ENCODE results near the gene ARHGEF7.

ARHGEF7 gene

GRCh38 chr13:111283991-111284390 is 168.9 kb downstream of the ARHGEF7 start:
- no peaks in the 10 kb centered on the region for H3K9me3 ChIP-seq (ENCODE audit: control insufficient read depth in 5 of 5, low read length in 5 of 5)
- no peaks in the 10 kb centered on the region for H3K27me3 ChIP-seq (ENCODE audit: control insufficient read depth in 5 of 5, insufficient read depth in 4 of 5, low read length in 5 of 5)
- no peak overlapping the region for H3K9ac ChIP-seq (ENCODE audit: low read length in 5 of 5)
- H3K36me3 ChIP-seq (ENCODE audit: control insufficient read depth in 5 of 5, insufficient read depth in 5 of 5, low read length in 5 of 5), result peaks cover 16 to 93% (median 84%) of the 10 kb centered on the region in 5 donors
- H3K27ac ChIP-seq (ENCODE audit: low read depth, low read length), result no peak overlapping the region
- H3K4me3 ChIP-seq (ENCODE audit: low read depth in 1 of 5, low read length in 5 of 5), result no peak overlapping the region
- peaks cover 0 to 19% (median 0%) of the 10 kb centered on the region in 5 donors for H3K4me1 ChIP-seq (ENCODE audit: control insufficient read depth in 5 of 5, insufficient read depth in 5 of 5, low read length in 5 of 5)

DNA sequence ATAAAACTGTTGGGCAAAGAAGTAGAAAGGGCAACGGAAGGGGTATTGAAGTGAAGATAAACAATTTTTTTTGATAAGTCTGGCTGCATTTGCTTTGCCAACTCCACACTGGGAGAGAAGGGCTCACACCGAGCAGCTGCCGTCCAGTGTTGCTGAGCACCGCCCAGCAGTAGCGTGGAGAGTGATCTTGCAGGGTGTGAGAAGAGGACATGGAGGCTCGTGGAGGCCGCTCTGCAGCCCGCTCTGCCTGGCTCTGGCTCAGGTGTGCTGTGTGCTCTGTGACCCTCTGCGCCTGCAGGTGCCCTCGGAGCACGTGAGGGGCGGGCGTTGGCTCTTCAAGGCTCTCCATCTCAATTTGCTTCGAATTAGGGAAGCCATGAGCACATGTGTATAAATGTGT is 169.5 kb downstream of the ARHGEF7 start:
- Histone ChIP-seq H3K4me1 (ENCODE audit: control insufficient read depth in 5 of 5, insufficient read depth in 5 of 5, low read length in 5 of 5) (peaks cover 0 to 19% (median 0%) of the 10 kb centered on the region in 5 donors), H3K27ac (ENCODE audit: low read depth, low read length) (no peak overlapping the region), H3K4me3 (ENCODE audit: low read depth in 1 of 5, low read length in 5 of 5) (no peak overlapping the region), H3K27me3 (ENCODE audit: control insufficient read depth in 5 of 5, insufficient read depth in 4 of 5, low read length in 5 of 5) (no peaks in the 10 kb centered on the region), H3K9ac (ENCODE audit: low read length in 5 of 5) (no peak overlapping the region), H3K9me3 (ENCODE audit: control insufficient read depth in 5 of 5, low read length in 5 of 5) (no peaks in the 10 kb centered on the region), H3K36me3 (ENCODE audit: control insufficient read depth in 5 of 5, insufficient read depth in 5 of 5, low read length in 5 of 5) (peaks cover 16 to 93% (median 85%) of the 10 kb centered on the region in 5 donors)

- no peak overlapping the region for H3K4me3 ChIP-seq (ENCODE audit: low read depth in 1 of 5, low read length in 5 of 5)
- H3K27ac ChIP-seq (ENCODE audit: low read depth, low read length), result no peak overlapping the region
- H3K9ac ChIP-seq (ENCODE audit: low read length in 5 of 5), result no peak overlapping the region
- H3K9me3 ChIP-seq (ENCODE audit: control insufficient read depth in 5 of 5, low read length in 5 of 5), result no peaks in the 10 kb centered on the region
- peaks cover 0 to 18% (median 0%) of the 10 kb centered on the region in 5 donors for H3K4me1 ChIP-seq (ENCODE audit: control insufficient read depth in 5 of 5, insufficient read depth in 5 of 5, low read length in 5 of 5)
- peaks cover 14 to 96% (median 89%) of the 10 kb centered on the region in 5 donors for H3K36me3 ChIP-seq (ENCODE audit: control insufficient read depth in 5 of 5, insufficient read depth in 5 of 5, low read length in 5 of 5)
- H3K27me3 ChIP-seq (ENCODE audit: control insufficient read depth in 5 of 5, insufficient read depth in 4 of 5, low read length in 5 of 5), result no peaks in the 10 kb centered on the region
Measured at GRCh38 chr13:111286162-111286561, 171.1 kb downstream of the ARHGEF7 start.

- Histone ChIP-seq H3K36me3 (ENCODE audit: control insufficient read depth in 5 of 5, insufficient read depth in 5 of 5, low read length in 5 of 5) (peaks cover 11 to 96% (median 89%) of the 10 kb centered on the region in 5 donors), H3K9ac (ENCODE audit: low read length in 5 of 5) (no peak overlapping the region), H3K4me3 (ENCODE audit: low read depth in 1 of 5, low read length in 5 of 5) (no peak overlapping the region), H3K9me3 (ENCODE audit: control insufficient read depth in 5 of 5, low read length in 5 of 5) (no peaks in the 10 kb centered on the region), H3K4me1 (ENCODE audit: control insufficient read depth in 5 of 5, insufficient read depth in 5 of 5, low read length in 5 of 5) (peaks cover 0 to 12% (median 0%) of the 10 kb centered on the region in 5 donors), H3K27ac (ENCODE audit: low read depth, low read length) (no peak overlapping the region), H3K27me3 (ENCODE audit: control insufficient read depth in 5 of 5, insufficient read depth in 4 of 5, low read length in 5 of 5) (no peaks in the 10 kb centered on the region)
Measured at GRCh38 chr13:111286749-111287148, 171.6 kb downstream of the ARHGEF7 start.

DNA sequence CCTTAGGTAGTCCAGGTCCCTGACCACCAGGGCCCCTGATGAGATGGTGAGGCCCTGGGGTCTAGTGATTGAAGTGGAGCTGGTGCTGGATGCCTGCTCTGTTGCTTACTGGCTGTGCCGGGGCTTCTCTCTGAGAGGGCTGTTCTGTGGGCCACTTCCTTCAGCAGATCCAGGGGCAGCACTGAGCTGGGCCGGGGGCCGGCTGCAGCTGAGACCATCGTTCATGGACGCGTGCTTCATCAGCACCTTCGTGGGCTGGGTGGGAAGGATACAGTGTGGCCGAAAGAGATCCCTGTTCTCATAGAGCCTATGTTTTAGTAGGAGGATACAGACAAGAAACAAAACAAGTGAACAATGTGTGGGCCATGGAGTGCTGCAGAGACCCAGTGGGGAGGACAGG is 172.1 kb downstream of the ARHGEF7 start:
- H3K27ac ChIP-seq (ENCODE audit: low read depth, low read length), result no peak overlapping the region
- no peak overlapping the region for H3K9ac ChIP-seq (ENCODE audit: low read length in 5 of 5)
- H3K4me3 ChIP-seq (ENCODE audit: low read depth in 1 of 5, low read length in 5 of 5), result no peak overlapping the region
- no peaks in the 10 kb centered on the region for H3K27me3 ChIP-seq (ENCODE audit: control insufficient read depth in 5 of 5, insufficient read depth in 4 of 5, low read length in 5 of 5)
- H3K36me3 ChIP-seq (ENCODE audit: control insufficient read depth in 5 of 5, insufficient read depth in 5 of 5, low read length in 5 of 5), result peaks cover 13 to 96% (median 89%) of the 10 kb centered on the region in 5 donors
- peaks cover 0 to 8% (median 0%) of the 10 kb centered on the region in 5 donors for H3K4me1 ChIP-seq (ENCODE audit: control insufficient read depth in 5 of 5, insufficient read depth in 5 of 5, low read length in 5 of 5)
- no peaks in the 10 kb centered on the region for H3K9me3 ChIP-seq (ENCODE audit: control insufficient read depth in 5 of 5, low read length in 5 of 5)

DNA sequence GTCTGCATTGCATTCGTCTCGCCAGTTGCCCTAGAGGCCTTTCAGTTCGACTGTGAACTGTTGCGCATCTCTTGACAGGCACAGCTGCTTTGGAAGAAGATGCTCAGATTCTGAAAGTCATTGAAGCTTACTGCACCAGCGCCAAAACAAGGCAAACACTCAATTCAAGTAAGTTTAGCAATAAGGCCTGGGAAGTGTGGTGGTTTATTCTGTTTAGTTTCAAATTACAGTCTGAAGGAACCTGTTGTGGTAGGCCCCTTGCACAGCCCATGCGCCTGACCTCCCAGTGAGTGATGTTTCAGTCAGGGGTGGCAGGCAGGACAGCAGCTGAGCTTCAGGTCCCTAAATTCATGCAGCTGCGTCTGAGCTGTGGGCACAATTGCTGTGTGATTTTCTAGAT is 173.2 kb downstream of the ARHGEF7 start:
- Histone ChIP-seq H3K36me3 (ENCODE audit: control insufficient read depth in 5 of 5, insufficient read depth in 5 of 5, low read length in 5 of 5) (peaks cover 18 to 96% (median 93%) of the 10 kb centered on the region in 5 donors), H3K27ac (ENCODE audit: low read depth, low read length) (no peak overlapping the region), H3K27me3 (ENCODE audit: control insufficient read depth in 5 of 5, insufficient read depth in 4 of 5, low read length in 5 of 5) (no peaks in the 10 kb centered on the region), H3K9ac (ENCODE audit: low read length in 5 of 5) (no peak overlapping the region), H3K4me3 (ENCODE audit: low read depth in 1 of 5, low read length in 5 of 5) (no peak overlapping the region), H3K9me3 (ENCODE audit: control insufficient read depth in 5 of 5, low read length in 5 of 5) (no peaks in the 10 kb centered on the region), H3K4me1 (ENCODE audit: control insufficient read depth in 5 of 5, insufficient read depth in 5 of 5, low read length in 5 of 5) (no peaks in the 10 kb centered on the region)

DNA sequence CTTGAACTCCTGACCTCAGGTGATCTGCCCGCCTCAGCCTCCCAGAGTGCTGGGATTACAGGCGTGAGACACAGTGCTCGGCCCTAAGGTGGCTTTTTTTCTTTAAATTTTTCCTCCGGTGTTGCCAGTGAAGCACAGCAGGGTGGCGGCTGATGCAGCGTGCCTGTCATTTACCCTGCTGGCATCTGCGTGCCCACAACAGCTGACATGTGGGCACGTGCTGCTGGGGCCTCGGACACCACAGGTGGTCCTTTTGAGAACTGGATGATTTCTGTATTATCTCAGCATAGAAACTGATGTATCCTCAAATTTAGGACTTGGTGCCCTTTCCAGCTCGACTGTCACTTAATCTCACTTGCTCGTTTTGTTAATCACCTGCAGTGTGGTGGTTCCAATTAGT is 174.1 kb downstream of the ARHGEF7 start:
- no peak overlapping the region for H3K4me3 ChIP-seq (ENCODE audit: low read depth in 1 of 5, low read length in 5 of 5)
- no peak overlapping the region for H3K27ac ChIP-seq (ENCODE audit: low read depth, low read length)
- no peak overlapping the region for H3K9ac ChIP-seq (ENCODE audit: low read length in 5 of 5)
- no peaks in the 10 kb centered on the region for H3K4me1 ChIP-seq (ENCODE audit: control insufficient read depth in 5 of 5, insufficient read depth in 5 of 5, low read length in 5 of 5)
- no peaks in the 10 kb centered on the region for H3K27me3 ChIP-seq (ENCODE audit: control insufficient read depth in 5 of 5, insufficient read depth in 4 of 5, low read length in 5 of 5)
- no peaks in the 10 kb centered on the region for H3K9me3 ChIP-seq (ENCODE audit: control insufficient read depth in 5 of 5, low read length in 5 of 5)
- H3K36me3 ChIP-seq (ENCODE audit: control insufficient read depth in 5 of 5, insufficient read depth in 5 of 5, low read length in 5 of 5), result peaks cover 17 to 96% (median 93%) of the 10 kb centered on the region in 5 donors

DNA sequence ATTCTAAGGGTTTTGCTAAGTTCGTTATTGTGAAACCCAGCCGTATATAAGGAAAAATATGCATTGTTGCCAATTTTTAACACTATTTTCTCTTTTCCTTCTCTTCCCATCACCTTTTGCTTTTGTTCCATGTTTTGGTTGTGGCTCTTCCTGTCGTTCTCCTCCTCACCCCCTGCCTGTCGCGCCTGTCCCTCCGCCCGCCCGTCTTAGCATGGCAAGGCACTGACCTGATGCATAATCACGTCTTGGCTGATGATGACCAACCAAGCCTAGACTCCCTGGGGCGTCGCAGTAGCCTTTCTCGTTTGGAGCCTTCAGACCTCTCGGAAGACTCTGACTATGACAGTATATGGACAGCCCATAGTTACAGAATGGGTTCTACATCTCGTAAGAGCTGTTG is 176.8 kb downstream of the ARHGEF7 start:
- no peak overlapping the region for H3K9ac ChIP-seq (ENCODE audit: low read length in 5 of 5)
- no peak overlapping the region for H3K27ac ChIP-seq (ENCODE audit: low read depth, low read length)
- no peaks in the 10 kb centered on the region for H3K9me3 ChIP-seq (ENCODE audit: control insufficient read depth in 5 of 5, low read length in 5 of 5)
- no peak overlapping the region for H3K4me3 ChIP-seq (ENCODE audit: low read depth in 1 of 5, low read length in 5 of 5)
- no peaks in the 10 kb centered on the region for H3K4me1 ChIP-seq (ENCODE audit: control insufficient read depth in 5 of 5, insufficient read depth in 5 of 5, low read length in 5 of 5)
- H3K36me3 ChIP-seq (ENCODE audit: control insufficient read depth in 5 of 5, insufficient read depth in 5 of 5, low read length in 5 of 5), result peaks cover 22 to 93% (median 84%) of the 10 kb centered on the region in 5 donors
- H3K27me3 ChIP-seq (ENCODE audit: control insufficient read depth in 5 of 5, insufficient read depth in 4 of 5, low read length in 5 of 5), result no peaks in the 10 kb centered on the region

DNA sequence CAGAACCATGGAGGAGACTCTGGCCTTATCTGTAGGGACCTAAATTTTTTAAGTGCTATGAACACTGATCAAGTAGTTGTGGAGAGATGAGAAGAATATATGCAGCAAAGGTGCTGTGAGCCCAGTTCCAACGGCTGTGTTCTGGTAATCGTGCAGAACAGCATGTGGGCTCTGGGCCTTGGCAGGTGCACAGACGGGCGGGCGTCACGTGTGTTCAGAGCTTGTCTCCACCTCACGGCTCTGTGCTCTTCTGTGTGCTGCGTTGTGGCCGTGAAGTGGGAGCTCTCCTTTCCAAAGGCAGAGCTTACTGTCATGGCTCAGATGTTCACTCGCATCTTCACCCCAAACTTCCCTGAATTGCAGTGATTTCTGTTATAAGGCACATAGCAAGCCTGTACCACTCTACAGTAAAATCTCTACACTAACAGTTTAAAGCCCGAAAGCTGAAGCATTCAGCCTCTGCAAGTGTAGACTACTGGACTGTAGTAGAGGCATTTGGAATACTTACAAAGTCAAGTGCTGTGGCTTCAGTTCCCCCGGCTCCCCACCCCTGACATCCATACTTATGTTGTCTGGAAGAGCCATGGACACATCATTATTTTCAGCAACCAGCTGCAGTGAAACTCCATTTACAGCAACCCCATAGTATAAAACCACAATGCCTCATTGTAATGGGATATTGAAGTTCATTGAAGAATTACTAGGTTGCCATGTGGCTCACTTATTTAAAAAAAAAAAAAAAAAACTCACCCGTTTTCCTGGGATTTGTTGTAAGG is 177.8 kb downstream of the ARHGEF7 start:
- H3K9me3 ChIP-seq (ENCODE audit: control insufficient read depth in 5 of 5, low read length in 5 of 5), result no peaks in the 10 kb centered on the region
- H3K27me3 ChIP-seq (ENCODE audit: control insufficient read depth in 5 of 5, insufficient read depth in 4 of 5, low read length in 5 of 5), result no peaks in the 10 kb centered on the region
- no peak overlapping the region for H3K4me3 ChIP-seq (ENCODE audit: low read depth in 1 of 5, low read length in 5 of 5)
- H3K4me1 ChIP-seq (ENCODE audit: control insufficient read depth in 5 of 5, insufficient read depth in 5 of 5, low read length in 5 of 5), result no peaks in the 10 kb centered on the region
- H3K36me3 ChIP-seq (ENCODE audit: control insufficient read depth in 5 of 5, insufficient read depth in 5 of 5, low read length in 5 of 5), result peaks cover 25 to 93% (median 83%) of the 10 kb centered on the region in 5 donors
- no peak overlapping the region for H3K9ac ChIP-seq (ENCODE audit: low read length in 5 of 5)
- H3K27ac ChIP-seq (ENCODE audit: low read depth, low read length), result no peak overlapping the region

DNA sequence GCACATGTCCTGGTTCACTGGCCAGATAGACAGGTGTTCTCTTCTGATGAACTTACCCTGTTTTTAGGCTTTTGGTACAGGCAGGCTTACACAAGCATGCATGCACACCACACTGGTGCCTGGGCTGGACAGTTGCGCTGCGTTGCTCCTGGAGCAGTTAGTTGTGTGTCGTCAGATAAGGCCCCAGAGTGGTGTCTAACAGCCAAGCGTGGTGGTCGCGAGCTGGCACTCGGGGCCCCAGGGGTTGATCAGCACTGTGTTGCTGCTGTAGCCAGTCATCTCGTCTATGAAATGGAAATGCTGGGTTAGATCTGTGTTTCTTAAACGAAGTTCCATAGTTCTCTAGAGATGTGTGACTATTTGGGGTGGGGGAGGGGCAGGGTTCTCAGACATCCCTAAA is 180.8 kb downstream of the ARHGEF7 start:
- Histone ChIP-seq H3K4me1 (ENCODE audit: control insufficient read depth in 5 of 5, insufficient read depth in 5 of 5, low read length in 5 of 5) (no peaks in the 10 kb centered on the region), H3K9ac (ENCODE audit: low read length in 5 of 5) (no peak overlapping the region), H3K9me3 (ENCODE audit: control insufficient read depth in 5 of 5, low read length in 5 of 5) (no peaks in the 10 kb centered on the region), H3K27me3 (ENCODE audit: control insufficient read depth in 5 of 5, insufficient read depth in 4 of 5, low read length in 5 of 5) (no peaks in the 10 kb centered on the region), H3K27ac (ENCODE audit: low read depth, low read length) (no peak overlapping the region), H3K36me3 (ENCODE audit: control insufficient read depth in 5 of 5, insufficient read depth in 5 of 5, low read length in 5 of 5) (peaks cover 19 to 94% (median 81%) of the 10 kb centered on the region in 5 donors), H3K4me3 (ENCODE audit: low read depth in 1 of 5, low read length in 5 of 5) (no peak overlapping the region)

Data from subcutaneous abdominal adipose tissue (tissue), 5 donors.